DND-41 (cell line): ENCODE data around the gene HOXC11.
A peak's percentile ranks its signal among the peaks of the same experiment; 100 is the strongest.

Source experiments
- ATAC-seq: fragments of 200-7000 bp; cut with Tn5 transposase; 3 replicates; pipeline ENCODE4 v1.9.1; 2021; ENCODE audit warnings: low read depth; ENCODE audit not compliant: insufficient read depth
- DNase-seq: peaks from one replicate; pipeline ENCODE4 v3.0.0-alpha.2; 2020
- H2AFZ ChIP-seq: 2 replicates; pipeline ENCODE4 v1.6.0; 2012; ENCODE audit warnings: low read depth, low read length
- H3K27ac ChIP-seq: 2 replicates; pipeline ENCODE4 v1.5.1; 2012; ENCODE audit warnings: low read length, inconsistent platforms
- H3K27me3 ChIP-seq: fragments of 200-600 bp; sonication (generic); 2 replicates; pipeline ENCODE4 v1.6.0; 2012; ENCODE audit warnings: low read length, mild to moderate bottlenecking, inconsistent platforms; ENCODE audit not compliant: insufficient read depth, poor library complexity
- H3K36me3 ChIP-seq: 2 replicates; pipeline ENCODE4 v1.5.1; 2012; ENCODE audit warnings: low read length, inconsistent platforms; ENCODE audit not compliant: insufficient read depth
- H3K4me1 ChIP-seq: 2 replicates; pipeline ENCODE4 v1.5.1; 2012; ENCODE audit warnings: mild to moderate bottlenecking, low read length; ENCODE audit not compliant: insufficient read depth
- H3K4me2 ChIP-seq: 2 replicates; pipeline ENCODE4 v1.6.0; 2012; ENCODE audit warnings: mild to moderate bottlenecking, moderate library complexity, low read length, inconsistent platforms; ENCODE audit not compliant: insufficient read depth
- H3K4me3 ChIP-seq, 2 experiments: fragments of 200-600 bp in 1 of 2; shearing (Covaris generic) in 1 of 2; 2 replicates each; pipeline ENCODE4 v1.5.1; 2012 to 2016; ENCODE audit warnings: inconsistent platforms in 2 of 2, low read length in 2 of 2, mild to moderate bottlenecking in 2 of 2, low read depth in 1 of 2, moderate library complexity in 1 of 2
- H3K79me2 ChIP-seq: 2 replicates; pipeline ENCODE4 v1.6.0; 2012; ENCODE audit warnings: low read length, inconsistent platforms; ENCODE audit not compliant: insufficient read depth
- H3K9ac ChIP-seq: 2 replicates; pipeline ENCODE4 v1.6.0; 2012; ENCODE audit warnings: low read depth, mild to moderate bottlenecking, inconsistent platforms, low read length, moderate library complexity
- H3K9me3 ChIP-seq: 2 replicates; pipeline ENCODE4 v1.5.1; 2012; ENCODE audit warnings: low read length, moderate library complexity, mild to moderate bottlenecking, inconsistent platforms; ENCODE audit not compliant: insufficient read depth, severe bottlenecking
- H4K20me1 ChIP-seq: 2 replicates; pipeline ENCODE4 v1.6.0; 2012; ENCODE audit warnings: low read length; ENCODE audit not compliant: insufficient read depth
- CTCF ChIP-seq: IDR thresholded peaks from 2 replicates; pipeline ENCODE4 v1.5.1; 2012; ENCODE audit warnings: borderline replicate concordance, low read length, moderate library complexity, mild to moderate bottlenecking; ENCODE audit not compliant: poor library complexity, severe bottlenecking; ENCODE audit errors: extremely low read depth
- EZH2 ChIP-seq: IDR thresholded peaks from 3 replicates; pipeline ENCODE4 v1.6.1; 2012; ENCODE audit warnings: borderline replicate concordance, low read depth, mild to moderate bottlenecking, moderate library complexity, low read length, inconsistent platforms; ENCODE audit not compliant: severe bottlenecking

The HOXC11 gene

GRCh38 chr12:54004063-54004840 is 31.3 kb downstream of the HOXC11 start:
- DNase-seq: no peak
- no peaks in the 10 kb centered on the region for H3K9me3 ChIP-seq
- H3K27ac ChIP-seq: no peak overlapping the region
- no peak overlapping the region for H3K9ac ChIP-seq
- no peak overlapping the region for H2AFZ ChIP-seq
- H3K27me3 ChIP-seq: peaks cover 69% of the 10 kb centered on the region
- peaks cover 8% of the 10 kb centered on the region for H3K4me1 ChIP-seq
- no peak for TF ChIP-seq EZH2
- peak; percentile 18 for TF ChIP-seq CTCF
- no peak for ATAC-seq
- no peak overlapping the region for H3K4me3 ChIP-seq
- H4K20me1 ChIP-seq: no peaks in the 10 kb centered on the region
- H3K79me2 ChIP-seq: no peaks in the 10 kb centered on the region
- no peak overlapping the region for H3K4me2 ChIP-seq
- H3K36me3 ChIP-seq: no peaks in the 10 kb centered on the region

- Histone ChIP-seq H3K36me3 (no peaks in the 10 kb centered on the region), H4K20me1 (no peaks in the 10 kb centered on the region), H3K27me3 (peaks cover 76% of the 10 kb centered on the region), H2AFZ (no peak overlapping the region), H3K4me3 (no peak overlapping the region), H3K4me1 (peaks cover 8% of the 10 kb centered on the region), H3K27ac (no peak overlapping the region), H3K9ac (no peak overlapping the region), H3K79me2 (no peaks in the 10 kb centered on the region), H3K4me2 (0 out of 2 replicates have a peak overlapping the region, but pooled peaks have one; percentile 39), H3K9me3 (no peaks in the 10 kb centered on the region)
- ATAC-seq (no peak), DNase-seq (no peak)
- no peak for TF ChIP-seq CTCF
- no peak for TF ChIP-seq EZH2
Observed at GRCh38 chr12:54004841-54005530, 32.1 kb downstream of the HOXC11 start.

GRCh38 chr12:54005531-54005852 is 32.6 kb downstream of the HOXC11 start:
- ATAC-seq (no peak), DNase-seq (no peak)
- TF ChIP-seq CTCF: no peak
- Histone ChIP-seq H4K20me1 (no peaks in the 10 kb centered on the region), H3K27me3 (peaks cover 80% of the 10 kb centered on the region), H3K27ac (no peak overlapping the region), H3K9ac (no peak overlapping the region), H3K36me3 (no peaks in the 10 kb centered on the region), H3K79me2 (no peaks in the 10 kb centered on the region), H3K4me2 (0 out of 2 replicates have a peak overlapping the region, but pooled peaks have one; percentile 39), H3K4me3 (no peak overlapping the region), H2AFZ (no peak overlapping the region), H3K4me1 (peaks cover 8% of the 10 kb centered on the region), H3K9me3 (no peaks in the 10 kb centered on the region)
